IMR-90 (cell line): ENCODE data around the gene NPBWR2.

Source experiments
- BHLHE40 ChIP-seq: fragments of 150-350 bp; IDR thresholded peaks from 2 replicates; pipeline ENCODE4 v1.6.1; 2016; ENCODE audit warnings: mild to moderate bottlenecking, low read depth, low read length
- CHD1 ChIP-seq: IDR thresholded peaks from 2 replicates; pipeline ENCODE4 v1.6.1; 2012; ENCODE audit warnings: low read depth, low read length, improper control_type of control experiment
- MXI1 ChIP-seq: IDR thresholded peaks from 2 replicates; pipeline ENCODE4 v1.6.1; 2012; ENCODE audit warnings: low read depth, mild to moderate bottlenecking, low read length, moderate library complexity, borderline replicate concordance
- POLR2A ChIP-seq: IDR thresholded peaks from 2 replicates; pipeline ENCODE4 v1.6.1; 2012; ENCODE audit warnings: mild to moderate bottlenecking, low read depth, low read length
- TF ChIP-seq, protein P1 (sequence below): conservative IDR thresholded peaks from 2 replicates; pipeline ENCODE4 v1.5.1; 2012; ENCODE audit warnings: mild to moderate bottlenecking, low read depth, low read length, improper control_type of control experiment

GRCh38 chr20:64110411-64111068, 3.2 kb upstream of the NPBWR2 start:
- TF ChIP-seq, protein P1, sequence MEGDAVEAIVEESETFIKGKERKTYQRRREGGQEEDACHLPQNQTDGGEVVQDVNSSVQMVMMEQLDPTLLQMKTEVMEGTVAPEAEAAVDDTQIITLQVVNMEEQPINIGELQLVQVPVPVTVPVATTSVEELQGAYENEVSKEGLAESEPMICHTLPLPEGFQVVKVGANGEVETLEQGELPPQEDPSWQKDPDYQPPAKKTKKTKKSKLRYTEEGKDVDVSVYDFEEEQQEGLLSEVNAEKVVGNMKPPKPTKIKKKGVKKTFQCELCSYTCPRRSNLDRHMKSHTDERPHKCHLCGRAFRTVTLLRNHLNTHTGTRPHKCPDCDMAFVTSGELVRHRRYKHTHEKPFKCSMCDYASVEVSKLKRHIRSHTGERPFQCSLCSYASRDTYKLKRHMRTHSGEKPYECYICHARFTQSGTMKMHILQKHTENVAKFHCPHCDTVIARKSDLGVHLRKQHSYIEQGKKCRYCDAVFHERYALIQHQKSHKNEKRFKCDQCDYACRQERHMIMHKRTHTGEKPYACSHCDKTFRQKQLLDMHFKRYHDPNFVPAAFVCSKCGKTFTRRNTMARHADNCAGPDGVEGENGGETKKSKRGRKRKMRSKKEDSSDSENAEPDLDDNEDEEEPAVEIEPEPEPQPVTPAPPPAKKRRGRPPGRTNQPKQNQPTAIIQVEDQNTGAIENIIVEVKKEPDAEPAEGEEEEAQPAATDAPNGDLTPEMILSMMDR: no peak
- TF ChIP-seq POLR2A (no peak), BHLHE40 (no peak), CHD1 (no peak), MXI1 (no peak)
